ENCODE measurements around the gene HAAO. TPM values are rescaled to one million over a fixed set of nuclear protein-coding genes. Genes with fewer than 3 reads are reported as not detected.
"Not testable (repeated sequence)": the region's sequence is repeated elsewhere in the genome, so short reads cannot be mapped to it uniquely, and the experiment has no call there.

Gene HAAO
- total RNA-seq, 1 donor from 2014 or later: 188 TPM

GRCh38 chr2:42754021-42754775 lies 38.2 kb downstream of the HAAO start:
- ATAC-seq (peak; percentile 89), DNase-seq (ENCODE audit: low spot score) (peak; percentile 75)

GRCh38 chr2:42752816-42753813 lies 39.3 kb downstream of the HAAO start:
- DNase-seq (ENCODE audit: low spot score): no peak
- ATAC-seq: no peak

GRCh38 chr2:42752314-42752713 lies 40.1 kb downstream of the HAAO start:
- ATAC-seq (no peak), DNase-seq (ENCODE audit: low spot score) (no peak)

GRCh38 chr2:42748840-42749239 lies 43.5 kb downstream of the HAAO start:
- DNase-seq (ENCODE audit: low spot score): no peak
- no peak for ATAC-seq

GRCh38 chr2:42747422-42747821 lies 45.0 kb downstream of the HAAO start:
- DNase-seq (ENCODE audit: low spot score) (no peak), ATAC-seq (no peak)

- no peak for DNase-seq (ENCODE audit: low spot score)
- no peak for ATAC-seq
Observed at GRCh38 chr2:42744545-42745082, 47.8 kb downstream of the HAAO start.

GRCh38 chr2:42743659-42743990 lies 48.8 kb downstream of the HAAO start:
- DNase-seq (ENCODE audit: low spot score): no peak

GRCh38 chr2:42742740-42743658 lies 49.4 kb downstream of the HAAO start:
- DNase-seq (ENCODE audit: low spot score): no peak
- no peak for ATAC-seq

More at GRCh38 chr2:42743659-42743990, 48.8 kb downstream of the HAAO start:
- no peak for ATAC-seq

- no peak for DNase-seq (ENCODE audit: low spot score)
- no peak for ATAC-seq
Observed at GRCh38 chr2:42741140-42741539, 51.2 kb downstream of the HAAO start.

GRCh38 chr2:42736598-42737322 lies 55.6 kb downstream of the HAAO start:
- ATAC-seq (no peak), DNase-seq (ENCODE audit: low spot score) (no peak)

GRCh38 chr2:42733852-42734251 lies 58.5 kb downstream of the HAAO start:
- DNase-seq (ENCODE audit: low spot score): no peak
- ATAC-seq: no peak

- not testable (repeated sequence) for ATAC-seq
Observed at GRCh38 chr2:42731316-42731715, 61.1 kb downstream of the HAAO start.

GRCh38 chr2:42726680-42727079 lies 65.7 kb downstream of the HAAO start:
- ATAC-seq (no peak), DNase-seq (ENCODE audit: low spot score) (no peak)

More at GRCh38 chr2:42731316-42731715, 61.1 kb downstream of the HAAO start:
- DNase-seq (ENCODE audit: low spot score): not testable (repeated sequence)

GRCh38 chr2:42725657-42726056 lies 66.7 kb downstream of the HAAO start:
- no peak for DNase-seq (ENCODE audit: low spot score)
- ATAC-seq: peak; percentile 18

- ATAC-seq (no peak), DNase-seq (ENCODE audit: low spot score) (no peak)
Observed at GRCh38 chr2:42724886-42725285, 67.5 kb downstream of the HAAO start.

- no peak for ATAC-seq
- DNase-seq (ENCODE audit: low spot score): no peak
Observed at GRCh38 chr2:42723465-42723864, 68.9 kb downstream of the HAAO start.

- ATAC-seq: no peak
Observed at GRCh38 chr2:42722320-42723190, 69.8 kb downstream of the HAAO start.

GRCh38 chr2:42721898-42722297 lies 70.5 kb downstream of the HAAO start:
- DNase-seq (ENCODE audit: low spot score) (no peak), ATAC-seq (no peak)

More at GRCh38 chr2:42722320-42723190, 69.8 kb downstream of the HAAO start:
- no peak for DNase-seq (ENCODE audit: low spot score)

Data from left lobe of liver (tissue), 2 donors.